GM23248 (cell line): ENCODE measurements around the gene FAM174C. TPM values are rescaled to one million over a fixed set of nuclear protein-coding genes. Genes with fewer than 3 reads are reported as not detected.
"Not testable (repeated sequence)": the region's sequence is repeated elsewhere in the genome, so short reads cannot be mapped to it uniquely, and the experiment has no call there.

Experiments
- DNase-seq: peaks from one replicate; pipeline ENCODE4 v3.0.0-alpha.2; 2015
- H2AFZ ChIP-seq: fragments of 200-600 bp; sonication (generic); 2 replicates; pipeline ENCODE4 v1.6.1; 2016; ENCODE audit warnings: antibody characterized with exemption
- H3F3A ChIP-seq: fragments of 200-600 bp; sonication (generic); 2 replicates; pipeline ENCODE4 v1.6.1; 2016; ENCODE audit warnings: mild to moderate bottlenecking, antibody characterized with exemption, mixed run types; ENCODE audit not compliant: insufficient read depth
- H3K27ac ChIP-seq: fragments of 200-600 bp; sonication (generic); 2 replicates; pipeline ENCODE4 v1.5.1; 2016; ENCODE audit warnings: mild to moderate bottlenecking
- H3K27me3 ChIP-seq: fragments of 200-600 bp; sonication (generic); replicated peaks from 2 replicates; pipeline ENCODE4 v1.6.1; 2016; ENCODE audit warnings: mild to moderate bottlenecking; ENCODE audit not compliant: insufficient read depth
- H3K36me3 ChIP-seq: fragments of 200-600 bp; sonication (generic); 2 replicates; pipeline ENCODE4 v1.6.1; 2016; ENCODE audit warnings: low read depth, mild to moderate bottlenecking
- H3K4me1 ChIP-seq: fragments of 200-600 bp; sonication (generic); 2 replicates; pipeline ENCODE4 v1.6.1; 2016; ENCODE audit warnings: mild to moderate bottlenecking; ENCODE audit not compliant: insufficient read depth
- H3K4me2 ChIP-seq: fragments of 200-600 bp; sonication (generic); one replicate; pipeline ENCODE4 v1.6.1; 2016; ENCODE audit warnings: mild to moderate bottlenecking; ENCODE audit not compliant: unreplicated experiment
- H3K4me3 ChIP-seq: fragments of 200-600 bp; sonication (generic); 2 replicates; pipeline ENCODE4 v1.5.1; 2016; ENCODE audit warnings: mild to moderate bottlenecking
- H3K79me2 ChIP-seq: fragments of 200-600 bp; sonication (generic); 2 replicates; pipeline ENCODE4 v1.6.1; 2016; ENCODE audit warnings: mild to moderate bottlenecking; ENCODE audit not compliant: insufficient read depth
- H3K9ac ChIP-seq: fragments of 200-600 bp; sonication (generic); 2 replicates; pipeline ENCODE4 v1.6.1; 2016; ENCODE audit warnings: mild to moderate bottlenecking
- H3K9me2 ChIP-seq: fragments of 200-600 bp; sonication (generic); 2 replicates; pipeline ENCODE4 v1.6.1; 2016; ENCODE audit warnings: mixed run types, mild to moderate bottlenecking, moderate library complexity; ENCODE audit not compliant: insufficient read depth
- H3K9me3 ChIP-seq: fragments of 200-600 bp; sonication (generic); one replicate; pipeline ENCODE4 v1.6.1; 2017; ENCODE audit warnings: low read depth
- H4K20me1 ChIP-seq: fragments of 200-600 bp; sonication (generic); 2 replicates; pipeline ENCODE4 v1.6.0; 2016; ENCODE audit not compliant: insufficient read depth
- EZH2 ChIP-seq: fragments of 200-600 bp; sonication (generic); IDR thresholded peaks from 2 replicates; pipeline ENCODE4 v1.6.1; 2018; ENCODE audit warnings: antibody characterized with exemption, mild to moderate bottlenecking; ENCODE audit not compliant: insufficient read depth, poor library complexity, severe bottlenecking
- EZH2phosphoT487 ChIP-seq: fragments of 200-600 bp; sonication (generic); IDR thresholded peaks from 2 replicates; pipeline ENCODE4 v1.6.1; 2018; ENCODE audit warnings: antibody characterized with exemption, moderate library complexity, mild to moderate bottlenecking, low read depth; ENCODE audit not compliant: insufficient read depth
- WGBS, 2 experiments: methylation state at CpG; one replicate each; pipeline ENCODE4 v1.1.6; 2015 to 2017; ENCODE audit warnings: low lambda C conversion rate in 2 of 2, low coverage in 1 of 2; ENCODE audit errors: missing lambda C conversion rate in 2 of 2; 5-methylcytosine and 5-hydroxymethylcytosine counted together
- in situ Hi-C: fragments of 300-500 bp; cut with MboI; formaldehyde crosslinking; loops from 2 replicates; pipeline ENCODE4 v1.15.0; 2020
- polyA plus RNA-seq: library from polyadenylated mRNA; unstranded; fragments of >200 nt; fragmentation: Nextera tagmentation; extraction: Ambion mirVana; gene quantifications from 2 replicates; pipeline ENCODE4 v1.2.1, GENCODE V29; 2016
- total RNA-seq: library from RNA; depleted of rRNA; stranded (reverse); fragments of >200 nt; shearing (Covaris generic); gene quantifications from 2 replicates; pipeline ENCODE4 v1.2.3, GENCODE V29; 2014

Gene FAM174C
- total and polyA plus RNA-seq, 2 experiments from 2014 or later: 81.6 to 84.5 TPM

- no peaks in the 10 kb centered on the region for H3K36me3 ChIP-seq
Measured at GRCh38 chr19:1315470-1316166, 40.3 kb downstream of the FAM174C start.

DNA sequence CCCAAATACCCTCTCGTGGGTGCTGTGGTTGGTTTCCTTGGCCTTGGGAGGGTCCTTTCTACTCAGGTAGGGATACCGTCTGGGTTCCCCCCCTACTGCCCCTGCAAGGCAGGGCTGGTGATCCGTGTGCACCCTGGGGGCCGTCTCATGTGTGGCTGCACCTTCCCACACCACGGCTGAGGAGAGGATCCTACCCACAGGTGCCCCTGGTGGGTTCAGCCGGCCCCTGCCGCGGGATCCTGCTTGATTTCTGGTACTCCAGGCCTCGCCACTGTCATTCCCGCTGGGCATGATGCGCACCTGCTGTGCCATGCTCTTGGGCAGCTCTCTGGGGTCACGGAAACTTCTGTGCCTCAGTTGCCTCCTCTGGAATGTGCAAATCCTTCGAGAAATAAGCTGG is 41.1 kb downstream of the FAM174C start:
- Histone ChIP-seq H4K20me1 (no peaks in the 10 kb centered on the region), H3K27ac (no peak overlapping the region), H3K9me3 (no peaks in the 10 kb centered on the region), H3K27me3 (peaks cover 16% of the 10 kb centered on the region; the same call in 1 of the 2 replicates), H3K4me3 (no peak overlapping the region), H3K9ac (no peak overlapping the region), H3K9me2 (no peaks in the 10 kb centered on the region), H3K79me2 (no peaks in the 10 kb centered on the region), H3K4me1 (no peaks in the 10 kb centered on the region), H3K36me3 (no peaks in the 10 kb centered on the region), H3F3A (no peaks in the 10 kb centered on the region), H2AFZ (no peak overlapping the region), H3K4me2 (no peak overlapping the region)
- DNase-seq: no peak
- WGBS, 2 experiments: 67 to 71% methylated on average over 12 to 13 of the region's 13 CpGs
- TF ChIP-seq EZH2: no peak
- no peak for TF ChIP-seq EZH2phosphoT487
- in situ Hi-C loops: no loop called here

More at GRCh38 chr19:1315470-1316166, 40.3 kb downstream of the FAM174C start:
- H2AFZ ChIP-seq: peak overlapping the region; percentile 60; the same call in 1 of the 2 replicates
- H3K4me1 ChIP-seq: no peaks in the 10 kb centered on the region
- H3K27ac ChIP-seq: no peak overlapping the region
- no peak for TF ChIP-seq EZH2
- no peak for TF ChIP-seq EZH2phosphoT487
- H3K9me3 ChIP-seq: no peaks in the 10 kb centered on the region
- peak overlapping the region; percentile 48 for H3K4me3 ChIP-seq
- H3K27me3 ChIP-seq: peaks cover 16% of the 10 kb centered on the region; the same call in 1 of the 2 replicates
- no peaks in the 10 kb centered on the region for H3F3A ChIP-seq
- peak; percentile 75 for DNase-seq
- no peak overlapping the region for H3K9ac ChIP-seq
- no peaks in the 10 kb centered on the region for H3K9me2 ChIP-seq
- WGBS, 2 experiments: 10 to 13% methylated on average over 42 to 58 of the region's 58 CpGs
- H3K79me2 ChIP-seq: no peaks in the 10 kb centered on the region
- H3K4me2 ChIP-seq: peak overlapping the region; percentile 44
- in situ Hi-C loops: no loop called here
- no peaks in the 10 kb centered on the region for H4K20me1 ChIP-seq

DNA sequence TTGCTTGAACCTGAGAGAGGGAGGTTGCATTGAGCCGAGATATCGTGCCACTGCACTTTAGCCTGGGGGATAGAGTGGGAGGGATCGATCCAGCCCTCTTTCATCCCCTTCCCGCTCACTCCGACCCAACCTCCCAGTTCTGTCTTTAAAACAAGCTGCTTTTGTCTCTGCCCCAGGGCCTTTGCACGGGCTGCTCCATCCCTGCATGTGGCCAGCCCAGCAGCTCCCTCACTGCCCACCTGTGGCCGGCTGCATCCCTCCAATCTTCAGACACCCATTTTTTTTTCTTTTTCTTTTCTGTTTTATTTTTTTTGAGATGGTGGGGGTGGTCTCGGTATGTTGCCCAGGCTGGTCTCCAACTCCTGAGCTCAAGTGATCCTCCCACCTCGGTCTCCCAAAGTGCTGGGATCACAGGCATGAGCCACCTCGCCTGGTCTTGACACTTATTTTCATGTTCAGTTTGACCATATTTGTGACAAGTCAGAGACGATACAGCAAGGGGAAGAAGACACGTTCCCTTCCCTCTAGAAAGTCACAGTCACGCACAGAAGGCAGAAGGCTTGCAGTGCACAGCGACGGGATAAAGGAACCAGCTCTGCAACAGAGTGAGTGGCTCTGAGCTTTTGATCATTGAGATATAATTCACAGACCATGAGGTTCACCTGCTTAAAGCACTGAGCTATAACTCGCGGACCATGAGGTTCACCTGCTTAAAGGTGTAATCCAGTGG is 42.1 kb downstream of the FAM174C start:
- Histone ChIP-seq H3K79me2 (no peaks in the 10 kb centered on the region), H3K9me3 (no peaks in the 10 kb centered on the region), H4K20me1 (no peaks in the 10 kb centered on the region), H3F3A (no peaks in the 10 kb centered on the region), H3K4me1 (no peaks in the 10 kb centered on the region), H3K4me2 (no peak overlapping the region), H3K36me3 (no peaks in the 10 kb centered on the region), H3K4me3 (no peak overlapping the region), H3K9me2 (no peaks in the 10 kb centered on the region), H3K27me3 (peaks cover 16% of the 10 kb centered on the region; the same call in 1 of the 2 replicates), H3K27ac (no peak overlapping the region), H3K9ac (no peak overlapping the region), H2AFZ (no peak overlapping the region)
- 61 to 65% methylated on average over 17 of the region's 17 CpGs for WGBS, 2 experiments
- no peak for DNase-seq
- in situ Hi-C loops: no loop called here
- no peak for TF ChIP-seq EZH2phosphoT487
- no peak for TF ChIP-seq EZH2

DNA sequence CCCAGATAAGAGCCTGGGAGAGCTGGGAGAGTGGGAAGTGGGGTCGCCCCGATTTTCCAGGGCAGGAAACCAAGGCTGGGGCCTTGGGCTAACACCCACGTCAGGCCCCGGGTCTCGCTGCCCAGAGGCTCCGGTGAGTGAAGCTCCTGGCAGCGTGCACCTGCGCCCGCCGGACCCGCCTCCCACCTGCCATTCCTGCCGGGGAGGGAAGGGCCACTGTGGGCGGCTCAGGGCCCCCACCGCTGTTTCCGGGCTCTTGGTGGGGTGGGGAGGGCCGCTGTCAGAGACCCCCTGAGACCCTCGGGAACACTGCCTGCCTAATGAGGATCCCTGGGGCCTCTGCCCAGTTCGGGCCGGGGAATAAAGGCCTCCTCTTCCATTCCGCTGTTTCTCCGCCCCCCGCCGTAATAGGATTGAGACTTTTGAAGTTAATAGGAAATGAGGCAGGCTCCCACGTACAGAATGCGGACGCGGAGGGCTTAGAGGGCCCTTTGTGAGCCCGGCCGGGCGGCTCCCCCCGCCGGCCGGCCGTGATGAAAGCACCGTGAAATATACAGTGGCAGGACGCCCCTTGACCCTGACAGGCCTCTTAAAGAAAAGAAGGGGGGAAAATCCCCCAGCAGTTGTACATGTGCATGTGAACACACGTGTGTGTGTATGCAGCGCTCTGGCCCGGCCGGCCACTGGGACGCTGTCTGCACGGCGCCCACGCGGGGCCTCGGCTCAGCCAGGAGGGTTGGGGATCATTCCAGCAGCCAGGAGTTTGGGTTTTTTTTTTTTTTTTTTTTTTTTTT is 43.5 kb downstream of the FAM174C start:
- in situ Hi-C loops: no loop called here
- TF ChIP-seq EZH2 (no peak), EZH2phosphoT487 (no peak)
- H3K79me2 ChIP-seq: no peaks in the 10 kb centered on the region
- no peak overlapping the region for H3K4me3 ChIP-seq
- H3K4me1 ChIP-seq: no peaks in the 10 kb centered on the region
- no peak overlapping the region for H3K9ac ChIP-seq
- H3K27me3 ChIP-seq: peaks cover 16% of the 10 kb centered on the region; the same call in 1 of the 2 replicates
- no peaks in the 10 kb centered on the region for H3K36me3 ChIP-seq
- no peak for DNase-seq
- no peak overlapping the region for H3K4me2 ChIP-seq
- no peaks in the 10 kb centered on the region for H3K9me2 ChIP-seq
- H4K20me1 ChIP-seq: no peaks in the 10 kb centered on the region
- no peak overlapping the region for H3K27ac ChIP-seq
- H2AFZ ChIP-seq: no peak overlapping the region
- WGBS, 2 experiments: 34% methylated on average over 35 to 37 of the region's 46 CpGs
- no peaks in the 10 kb centered on the region for H3F3A ChIP-seq
- H3K9me3 ChIP-seq: no peaks in the 10 kb centered on the region

GRCh38 chr19:1320282-1320650 is 44.9 kb downstream of the FAM174C start:
- H3K4me1 ChIP-seq, H3K9me3 ChIP-seq, H3K9me2 ChIP-seq, H3F3A ChIP-seq, H2AFZ ChIP-seq, H3K4me2 ChIP-seq, H3K4me3 ChIP-seq, H3K79me2 ChIP-seq, H4K20me1 ChIP-seq, H3K27ac ChIP-seq, H3K36me3 ChIP-seq, H3K9ac ChIP-seq, DNase-seq, in situ Hi-C loops: not testable (repeated sequence)
- H3K27me3 ChIP-seq: peaks cover 16% of the 10 kb centered on the region; the same call in 1 of the 2 replicates
- WGBS, 2 experiments: 86 to 88% methylated on average over 3 of the region's 3 CpGs
